KOPT-K1 (cell line): ENCODE results near the gene BIRC7.
"Not testable (repeated sequence)": the region's sequence is repeated elsewhere in the genome, so short reads cannot be mapped to it uniquely, and the experiment has no call there.

ENCODE experiments used
- H3K27ac ChIP-seq: fragments of 200-600 bp; sonication (generic); 2 replicates; pipeline ENCODE4 v1.5.1; 2016; ENCODE audit warnings: antibody characterized with exemption, mild to moderate bottlenecking, low read depth, low read length; ENCODE audit not compliant: poor library complexity, severe bottlenecking
- H3K36me3 ChIP-seq: fragments of 200-600 bp; sonication (generic); 2 replicates; pipeline ENCODE4 v1.5.1; 2017; ENCODE audit warnings: antibody characterized with exemption, mild to moderate bottlenecking, low read length, moderate library complexity; ENCODE audit not compliant: insufficient read depth
- H3K9me3 ChIP-seq: fragments of 200-600 bp; sonication (generic); 2 replicates; pipeline ENCODE4 v1.5.1; 2017; ENCODE audit warnings: antibody characterized with exemption, low read length, mild to moderate bottlenecking; ENCODE audit not compliant: insufficient read depth, poor library complexity, severe bottlenecking

Gene BIRC7

DNA sequence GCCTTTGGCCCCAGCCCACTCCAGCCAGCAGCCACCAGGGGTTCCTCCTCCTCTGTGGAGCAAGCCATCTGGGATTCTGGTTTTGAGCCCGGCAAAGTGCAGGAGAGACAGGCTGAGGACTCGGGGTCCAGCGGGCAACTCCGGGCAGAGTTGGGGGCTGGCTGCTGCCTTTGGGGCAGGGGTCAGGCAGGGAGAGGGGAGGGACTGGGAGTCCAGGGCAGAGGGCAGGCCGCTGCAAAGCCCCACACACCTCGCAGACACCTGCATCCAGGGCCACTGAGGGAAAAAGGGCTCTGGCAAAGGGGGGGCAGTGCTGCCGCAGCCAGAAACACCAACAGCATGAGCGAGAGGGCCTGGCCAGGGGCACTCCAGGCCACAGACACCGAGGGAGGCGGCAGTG is 8.8 kb downstream of the BIRC7 start:
- no peaks in the 10 kb centered on the region for H3K36me3 ChIP-seq
- no peak overlapping the region for H3K27ac ChIP-seq
- no peaks in the 10 kb centered on the region for H3K9me3 ChIP-seq

DNA sequence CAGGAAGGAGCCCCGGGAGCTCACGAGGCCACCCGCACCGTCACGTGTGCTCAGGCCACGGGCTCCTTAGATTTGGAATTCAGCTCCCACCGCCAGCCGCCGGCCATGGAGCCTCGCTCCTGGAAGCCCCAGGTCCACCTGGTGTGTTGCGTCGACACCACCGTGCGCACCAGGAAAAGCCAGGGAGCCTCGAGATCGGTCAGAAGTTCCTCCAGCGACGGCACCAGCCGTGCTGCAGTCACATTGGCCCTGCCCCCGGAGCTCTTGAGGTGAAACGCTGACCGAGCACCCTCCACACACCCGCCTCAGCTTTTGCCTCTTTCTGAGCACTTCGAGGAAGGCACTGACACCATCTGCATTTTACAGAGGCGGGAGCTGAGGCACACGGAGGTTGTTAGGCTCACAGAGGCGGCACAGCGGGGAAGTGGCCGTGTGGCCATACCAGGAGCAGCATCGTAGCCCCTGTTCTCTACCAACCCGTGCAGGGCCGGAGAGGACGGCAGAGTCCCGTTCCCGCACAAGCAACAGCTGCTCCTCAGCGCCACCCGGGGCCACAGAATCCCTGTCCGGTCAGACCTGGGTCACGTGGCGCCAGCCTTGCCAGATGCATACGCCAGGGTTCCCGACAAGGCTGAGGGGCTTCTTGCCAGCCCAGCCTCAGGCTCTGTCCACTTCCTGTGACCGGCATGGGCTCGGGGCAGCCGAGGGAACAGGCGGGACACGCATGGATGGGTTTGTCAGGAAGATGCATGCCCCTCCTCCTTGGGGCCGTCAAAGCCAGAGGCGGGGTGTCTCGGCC is 11.0 kb downstream of the BIRC7 start:
- H3K36me3 ChIP-seq, result no peaks in the 10 kb centered on the region
- no peaks in the 10 kb centered on the region for H3K9me3 ChIP-seq
- no peak overlapping the region for H3K27ac ChIP-seq

DNA sequence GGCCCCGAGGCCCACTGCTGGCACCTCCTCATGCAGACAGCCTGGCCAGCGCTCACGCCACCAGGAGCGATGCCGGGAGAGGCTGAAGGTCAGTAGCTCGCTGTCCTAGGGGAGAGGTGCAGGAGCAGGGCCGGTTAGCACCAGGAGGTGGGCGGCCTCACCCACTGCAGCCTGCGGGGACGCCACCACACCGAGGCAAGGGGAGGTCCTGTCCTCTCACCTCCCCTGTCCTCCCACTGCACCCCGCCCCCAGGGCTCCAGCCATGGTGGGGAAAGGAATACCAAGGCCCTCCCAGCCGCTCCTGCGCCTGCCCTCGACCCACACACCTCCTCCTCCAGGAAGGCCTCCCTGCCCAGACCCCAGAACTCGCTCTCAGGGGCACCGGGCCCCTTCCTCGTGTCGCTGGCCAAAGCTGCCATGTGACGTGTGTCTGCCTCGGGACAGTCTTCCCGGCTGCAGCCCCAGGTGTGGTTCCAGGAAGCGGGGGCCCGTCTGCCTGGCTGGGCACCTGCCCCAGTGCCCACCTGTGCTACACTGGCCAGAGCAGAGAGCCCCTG is 12.0 kb downstream of the BIRC7 start:
- no peaks in the 10 kb centered on the region for H3K36me3 ChIP-seq
- no peaks in the 10 kb centered on the region for H3K9me3 ChIP-seq
- no peak overlapping the region for H3K27ac ChIP-seq

GRCh38 chr20:63248835-63249591 is 13.3 kb downstream of the BIRC7 start:
- no peaks in the 10 kb centered on the region for H3K9me3 ChIP-seq
- no peaks in the 10 kb centered on the region for H3K36me3 ChIP-seq
- no peak overlapping the region for H3K27ac ChIP-seq

- H3K9me3 ChIP-seq, result no peaks in the 10 kb centered on the region
- no peak overlapping the region for H3K27ac ChIP-seq
- no peaks in the 10 kb centered on the region for H3K36me3 ChIP-seq
These were observed 14.2 kb downstream of the BIRC7 start for GRCh38 chr20:63249891-63250290.

- H3K9me3 ChIP-seq, H3K36me3 ChIP-seq, H3K27ac ChIP-seq: not testable (repeated sequence)
These were observed 15.6 kb downstream of the BIRC7 start for GRCh38 chr20:63251350-63251749.

DNA sequence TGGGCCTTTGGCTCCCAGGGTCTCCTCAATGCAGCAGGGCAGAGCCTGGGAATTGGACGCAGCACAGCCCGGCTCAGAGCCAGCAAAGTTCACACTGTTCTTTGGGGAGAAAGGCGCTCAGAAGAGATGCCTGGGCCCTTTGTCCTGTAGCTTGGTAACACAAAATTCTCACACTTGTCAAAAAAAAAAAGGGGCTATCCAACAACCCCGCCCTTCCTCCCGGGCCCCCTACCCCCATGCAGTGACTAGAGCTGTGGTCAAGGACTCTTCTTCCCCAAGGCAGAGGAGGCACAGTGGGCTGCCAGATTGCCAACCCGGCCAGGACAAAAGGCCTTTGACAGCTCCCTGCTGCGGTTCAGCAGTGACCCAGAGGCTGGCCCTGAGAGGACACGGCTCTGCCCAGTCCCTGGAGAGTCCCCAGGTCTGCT is 16.6 kb downstream of the BIRC7 start:
- Histone ChIP-seq H3K27ac (no peak overlapping the region), H3K9me3 (no peaks in the 10 kb centered on the region), H3K36me3 (no peaks in the 10 kb centered on the region)

- Histone ChIP-seq H3K27ac (no peak overlapping the region), H3K36me3 (no peaks in the 10 kb centered on the region), H3K9me3 (no peaks in the 10 kb centered on the region)
These were observed 17.3 kb downstream of the BIRC7 start for GRCh38 chr20:63253065-63253437.

DNA sequence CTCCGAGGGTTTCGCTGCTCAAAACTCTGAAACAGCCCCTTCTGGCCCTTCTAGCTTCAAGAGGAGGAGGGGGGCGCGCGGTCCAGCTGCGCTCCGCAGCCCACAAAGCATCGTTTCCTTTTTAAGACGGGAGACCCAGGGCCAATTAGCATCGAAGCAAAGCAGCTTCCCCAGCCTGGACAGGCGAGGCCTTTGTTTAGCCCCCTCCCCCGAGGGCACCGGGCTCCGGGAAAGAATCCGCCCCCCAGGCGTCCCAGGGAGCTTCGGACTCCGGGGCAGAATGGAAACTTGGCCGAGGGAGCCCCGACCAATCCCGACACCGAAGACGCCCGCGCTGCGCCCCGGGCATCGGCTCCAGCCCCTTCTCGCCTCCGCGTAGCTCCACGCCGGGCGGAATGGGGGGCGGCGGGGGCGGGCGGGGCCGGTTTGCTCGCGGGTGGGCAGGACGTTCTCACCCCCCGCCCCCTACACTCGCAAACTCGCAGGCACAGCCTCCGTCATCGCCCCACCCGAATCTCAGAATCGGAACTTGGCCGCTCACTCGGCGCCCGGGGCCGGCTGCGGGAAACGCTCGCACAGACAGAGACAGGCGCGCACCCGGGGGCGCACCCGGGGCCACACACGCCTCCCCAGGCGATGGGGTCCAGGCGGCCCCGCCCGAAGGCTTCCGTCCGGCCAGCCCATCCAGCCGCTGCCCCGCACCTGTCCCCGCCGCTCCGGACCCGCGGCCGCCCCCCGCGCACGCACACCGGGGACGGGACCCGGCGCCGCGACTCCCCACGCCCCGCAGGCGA is 17.9 kb downstream of the BIRC7 start:
- H3K36me3 ChIP-seq, result no peaks in the 10 kb centered on the region
- no peaks in the 10 kb centered on the region for H3K9me3 ChIP-seq
- no peak overlapping the region for H3K27ac ChIP-seq

DNA sequence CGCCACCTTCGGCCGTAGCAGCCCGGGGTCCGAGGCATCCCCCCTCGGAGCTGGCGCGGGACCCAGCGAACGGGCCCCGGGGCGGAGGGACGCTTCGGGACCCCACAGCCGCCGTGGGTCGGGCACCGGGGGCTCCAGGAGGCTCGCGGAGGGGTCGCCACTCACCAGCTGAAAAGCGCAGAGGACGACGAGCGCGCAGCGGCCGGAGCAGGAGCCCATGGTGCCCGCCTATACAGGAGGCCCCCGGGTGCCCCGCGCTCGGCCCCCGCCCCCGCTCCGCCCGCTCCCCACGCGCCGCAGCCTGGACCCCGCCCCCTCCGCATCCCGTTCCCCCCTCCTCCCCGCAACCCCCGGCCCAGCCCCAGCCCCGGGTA is 18.5 kb downstream of the BIRC7 start, which contains the start of gene NKAIN4:
Gene NKAIN4, minus strand, starts transcription at position 232 of the 374 bp plus-strand sequence. Its CDS starts 13 bp downstream, at position 219.
- no peak within 1 kb of the TSS for H3K27ac ChIP-seq
- H3K9me3 ChIP-seq, result no peaks in the 10 kb centered on the region
- H3K36me3 ChIP-seq, result no peaks in the 10 kb centered on the region

GRCh38 chr20:63254606-63255384 is 19.1 kb downstream of the BIRC7 start:
- Histone ChIP-seq H3K9me3 (no peaks in the 10 kb centered on the region), H3K36me3 (no peaks in the 10 kb centered on the region), H3K27ac (no peak overlapping the region)

DNA sequence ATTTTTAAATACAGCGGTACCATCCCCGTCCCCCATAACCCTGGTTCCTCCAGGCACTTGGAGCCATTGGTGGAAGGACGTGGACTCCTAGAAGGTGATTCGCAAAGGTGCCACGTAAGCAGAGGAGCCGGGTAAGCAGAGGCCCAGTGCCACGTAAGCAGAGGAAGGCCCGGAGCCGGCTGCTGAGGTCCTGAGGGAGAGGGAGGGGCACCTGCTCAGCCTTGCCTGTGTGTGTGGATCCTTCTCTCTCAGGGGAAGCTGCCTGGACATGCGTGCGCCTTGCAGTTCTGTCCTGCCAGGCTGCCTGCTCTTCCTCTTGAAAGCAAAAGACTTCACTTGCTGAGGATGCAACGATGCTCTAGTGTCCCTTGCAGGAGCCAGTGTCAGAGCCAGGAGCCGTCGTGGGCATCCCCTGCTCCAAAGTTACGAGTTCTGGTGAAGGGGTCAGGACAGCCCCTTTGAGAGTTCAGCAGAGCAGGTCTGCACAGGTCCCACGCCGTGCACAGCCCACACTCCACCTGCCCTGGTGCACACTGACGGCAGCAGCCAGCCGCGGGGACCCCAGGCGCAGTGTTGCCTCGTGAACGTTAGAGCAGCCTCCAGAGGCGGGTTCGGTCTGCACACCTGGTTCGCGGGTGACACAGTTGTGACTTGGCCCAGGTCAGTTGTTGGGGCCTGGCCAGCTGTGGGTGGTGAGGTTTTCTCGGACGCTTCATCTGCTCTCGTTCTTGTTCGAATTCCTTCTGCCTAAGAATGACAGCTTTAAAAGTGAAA is 20.4 kb downstream of the BIRC7 start:
- H3K9me3 ChIP-seq, result no peaks in the 10 kb centered on the region
- no peak overlapping the region for H3K27ac ChIP-seq

DNA sequence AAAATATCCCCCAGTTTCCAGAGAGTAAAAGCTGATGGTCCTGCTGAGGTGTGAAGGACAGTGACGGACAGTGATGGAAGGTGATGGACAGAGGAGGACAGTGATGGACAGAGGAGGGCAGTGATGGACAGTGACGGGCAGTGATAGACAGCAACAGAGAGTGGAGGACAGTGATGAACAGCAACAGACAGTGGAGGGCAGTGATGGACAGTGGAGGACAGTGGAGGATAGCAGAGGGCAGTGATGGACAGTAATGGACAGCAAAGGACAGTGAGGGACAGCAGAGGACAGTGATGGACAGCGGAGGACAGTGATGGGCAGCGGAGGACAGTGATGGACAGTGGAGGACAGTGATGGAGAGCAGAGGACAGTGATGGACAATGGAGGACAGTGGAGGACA is 21.2 kb downstream of the BIRC7 start:
- Histone ChIP-seq H3K36me3 (no peaks in the 10 kb centered on the region), H3K9me3 (no peaks in the 10 kb centered on the region)

More for the DNA sequence above, 20.4 kb downstream of the BIRC7 start:
- no peaks in the 10 kb centered on the region for H3K36me3 ChIP-seq

DNA sequence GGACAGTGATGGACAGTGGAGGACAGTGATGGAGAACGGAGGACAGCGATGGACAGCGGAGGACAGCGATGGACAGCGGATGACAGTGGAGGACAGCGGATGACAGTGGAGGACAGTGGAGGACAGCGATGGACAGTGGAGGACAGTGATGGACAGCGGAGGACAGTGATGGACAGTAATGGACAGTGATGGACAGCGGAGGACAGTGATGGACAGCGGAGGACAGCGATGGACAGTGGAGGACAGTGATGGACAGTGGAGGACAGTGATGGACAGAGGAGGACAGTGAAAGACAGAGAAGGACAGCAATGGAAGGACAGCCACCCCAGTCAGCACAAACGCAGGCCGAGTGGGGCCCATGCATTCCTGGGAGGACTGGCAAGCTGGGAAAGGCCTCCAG is 21.9 kb downstream of the BIRC7 start:
- Histone ChIP-seq H3K9me3 (no peaks in the 10 kb centered on the region), H3K27ac (no peak overlapping the region), H3K36me3 (no peaks in the 10 kb centered on the region)

More for the DNA sequence above, 21.2 kb downstream of the BIRC7 start:
- H3K27ac ChIP-seq, result no peak overlapping the region
